ENCODE measurements around the gene RCOR1. TPM values are rescaled to one million over a fixed set of nuclear protein-coding genes. Genes with fewer than 3 reads are reported as not detected.
A peak's percentile ranks its signal among the peaks of the same experiment; 100 is the strongest.

The RCOR1 gene
- total and polyA plus RNA-seq, 8 donors = 33.2 to 80.3 (median 63.6) TPM

DNA sequence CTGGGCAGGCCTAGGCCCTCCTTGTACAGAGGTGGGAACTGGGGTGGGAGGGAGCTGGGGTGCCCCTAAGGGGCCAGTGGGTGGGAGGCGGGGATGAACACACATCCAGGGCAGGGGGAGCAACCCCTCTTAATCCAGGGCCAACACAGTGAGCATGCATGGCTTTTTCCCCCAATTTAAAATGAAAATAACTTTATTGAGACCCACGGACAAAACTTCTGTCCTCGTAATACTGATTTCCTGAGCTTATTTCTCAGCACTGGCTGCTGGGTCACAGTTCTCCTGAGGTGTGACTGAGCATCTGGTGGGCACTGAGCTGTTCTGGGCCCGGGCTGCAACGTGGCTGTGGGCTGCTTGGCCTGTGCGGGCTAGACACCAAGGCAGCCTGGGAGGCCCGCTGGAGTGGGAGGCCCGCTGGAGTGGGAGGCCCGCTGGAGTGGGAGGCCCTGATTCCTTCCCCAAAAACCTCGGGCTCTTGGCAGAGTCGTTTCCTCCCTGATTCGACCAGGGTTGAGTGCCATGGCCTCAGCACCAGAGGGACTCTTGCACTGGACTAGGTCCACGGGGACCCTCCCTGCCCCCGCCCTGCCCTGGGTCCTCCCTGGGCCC is 159.9 kb downstream of the RCOR1 start:
- Histone ChIP-seq H3K9me3 (no peaks in the 10 kb centered on the region), H3K36me3 (peaks cover 0 to 12% of the 10 kb centered on the region in 2 donors), H3K27me3 (no peaks in the 10 kb centered on the region), H3K4me1 (no peaks in the 10 kb centered on the region), H3K27ac (no peak overlapping the region), H3K4me3 (no peak overlapping the region)
- DNase-seq (no peak), ATAC-seq (no peak)
- TF ChIP-seq, protein P1, sequence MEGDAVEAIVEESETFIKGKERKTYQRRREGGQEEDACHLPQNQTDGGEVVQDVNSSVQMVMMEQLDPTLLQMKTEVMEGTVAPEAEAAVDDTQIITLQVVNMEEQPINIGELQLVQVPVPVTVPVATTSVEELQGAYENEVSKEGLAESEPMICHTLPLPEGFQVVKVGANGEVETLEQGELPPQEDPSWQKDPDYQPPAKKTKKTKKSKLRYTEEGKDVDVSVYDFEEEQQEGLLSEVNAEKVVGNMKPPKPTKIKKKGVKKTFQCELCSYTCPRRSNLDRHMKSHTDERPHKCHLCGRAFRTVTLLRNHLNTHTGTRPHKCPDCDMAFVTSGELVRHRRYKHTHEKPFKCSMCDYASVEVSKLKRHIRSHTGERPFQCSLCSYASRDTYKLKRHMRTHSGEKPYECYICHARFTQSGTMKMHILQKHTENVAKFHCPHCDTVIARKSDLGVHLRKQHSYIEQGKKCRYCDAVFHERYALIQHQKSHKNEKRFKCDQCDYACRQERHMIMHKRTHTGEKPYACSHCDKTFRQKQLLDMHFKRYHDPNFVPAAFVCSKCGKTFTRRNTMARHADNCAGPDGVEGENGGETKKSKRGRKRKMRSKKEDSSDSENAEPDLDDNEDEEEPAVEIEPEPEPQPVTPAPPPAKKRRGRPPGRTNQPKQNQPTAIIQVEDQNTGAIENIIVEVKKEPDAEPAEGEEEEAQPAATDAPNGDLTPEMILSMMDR (IDR thresholded peaks at IDR 0.05) = no peak
- intact Hi-C loops (cut with DNase I) = no loop called here

DNA sequence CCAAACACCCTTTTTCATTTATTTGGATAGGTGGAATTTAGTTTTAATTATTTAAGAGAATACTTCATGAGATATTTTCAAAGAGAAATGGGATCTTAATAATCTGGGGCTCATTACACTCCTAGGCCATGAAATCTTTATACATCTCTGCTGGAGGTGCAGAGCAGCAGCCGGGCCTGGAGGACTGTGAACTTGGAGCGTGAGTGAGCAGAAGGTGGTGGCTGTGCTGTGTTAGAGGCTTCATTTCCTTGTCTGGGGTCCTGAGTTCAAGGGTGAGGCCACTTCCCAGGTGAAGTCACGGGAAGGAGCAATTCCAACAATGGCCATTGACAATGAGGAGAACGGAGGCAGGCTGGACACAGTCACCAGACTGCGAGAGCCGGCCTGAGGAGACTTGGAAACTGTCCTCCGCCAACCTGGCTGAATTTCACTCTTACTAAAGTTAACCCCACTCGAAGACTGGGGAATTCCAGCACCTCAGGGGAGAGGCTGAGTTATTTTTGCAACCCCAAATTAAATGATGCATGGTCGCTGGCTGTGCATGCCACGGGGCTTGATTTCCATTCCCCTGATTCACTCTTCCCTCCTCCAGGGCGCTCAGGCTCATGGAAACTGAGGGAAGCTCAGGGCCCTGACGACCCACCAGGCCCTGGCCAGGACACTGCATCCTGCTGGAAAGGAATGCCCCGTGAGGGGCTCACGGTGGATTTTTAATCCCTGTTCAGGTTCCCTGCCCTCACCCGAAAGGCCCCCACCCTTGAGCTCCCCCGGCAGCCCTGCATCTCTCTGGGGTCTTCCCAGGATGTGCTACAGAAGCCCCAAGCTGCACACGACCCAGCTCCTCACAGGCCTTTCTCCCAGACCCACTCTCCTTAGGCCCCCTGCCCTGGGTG is 162.2 kb downstream of the RCOR1 start:
- peaks cover 0 to 3% of the 10 kb centered on the region in 2 donors for H3K36me3 ChIP-seq
- no peaks in the 10 kb centered on the region for H3K4me1 ChIP-seq
- intact Hi-C loops (cut with DNase I) = no loop called here
- H3K27me3 ChIP-seq = no peaks in the 10 kb centered on the region
- ATAC-seq = no peak
- DNase-seq = no peak
- H3K9me3 ChIP-seq = no peaks in the 10 kb centered on the region
- TF ChIP-seq, protein P1 (IDR thresholded peaks at IDR 0.05) = no peak
- no peak overlapping the region for H3K4me3 ChIP-seq
- H3K27ac ChIP-seq = no peak overlapping the region

DNA sequence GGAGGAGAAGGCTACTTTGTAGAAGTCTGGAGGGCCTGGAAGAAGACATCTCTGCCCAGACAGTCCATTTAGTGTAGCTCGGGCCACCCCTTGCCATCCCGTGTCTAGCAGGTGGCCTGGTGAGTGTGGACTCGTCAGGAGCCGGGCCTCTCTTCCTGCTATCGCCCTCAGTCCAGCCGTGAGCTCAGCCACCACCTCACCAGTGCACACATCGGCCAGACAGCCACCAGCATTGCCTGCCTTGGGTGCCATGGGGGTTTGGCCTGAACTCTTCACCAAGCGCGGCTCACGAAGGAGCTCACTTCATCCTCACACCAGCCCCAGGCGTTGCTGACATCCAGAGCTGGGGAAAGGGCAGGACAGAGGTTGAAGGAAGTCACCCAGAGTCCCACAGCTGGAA is 165.2 kb downstream of the RCOR1 start:
- ATAC-seq (no peak), DNase-seq (no peak)
- Histone ChIP-seq H3K9me3 (no peaks in the 10 kb centered on the region), H3K4me3 (no peak overlapping the region), H3K36me3 (no peaks in the 10 kb centered on the region), H3K27ac (no peak overlapping the region), H3K4me1 (no peaks in the 10 kb centered on the region), H3K27me3 (peaks cover 0 to 12% of the 10 kb centered on the region in 2 donors)
- intact Hi-C loops (cut with DNase I) = no loop called here
- TF ChIP-seq, protein P1 (IDR thresholded peaks at IDR 0.05) = no peak

DNA sequence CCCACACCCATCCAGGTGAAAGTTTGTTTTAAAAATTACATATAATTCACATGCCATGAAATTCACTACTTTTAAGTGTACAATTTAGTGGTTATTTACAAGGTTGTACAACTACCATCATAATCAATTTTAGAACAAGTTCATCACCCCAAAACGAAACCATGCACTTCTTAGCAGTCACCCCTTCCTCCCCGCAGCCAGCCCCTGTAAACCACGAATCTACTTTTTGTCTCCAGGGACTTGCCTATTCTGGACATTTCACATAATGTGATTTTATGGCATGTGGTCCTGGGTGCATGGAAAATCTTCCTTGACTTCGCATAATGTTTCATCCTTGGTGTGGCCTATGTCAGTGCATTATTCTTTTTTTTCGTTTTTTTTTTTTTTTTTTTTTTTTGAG is 165.6 kb downstream of the RCOR1 start:
- Histone ChIP-seq H3K4me1 (no peaks in the 10 kb centered on the region), H3K27me3 (peaks cover 0 to 12% of the 10 kb centered on the region in 2 donors), H3K9me3 (no peaks in the 10 kb centered on the region), H3K36me3 (no peaks in the 10 kb centered on the region), H3K27ac (no peak overlapping the region), H3K4me3 (no peak overlapping the region)
- TF ChIP-seq, protein P1 (IDR thresholded peaks at IDR 0.05) = no peak
- intact Hi-C loops (cut with DNase I) = no loop called here
- no peak for DNase-seq
- ATAC-seq = no peak

DNA sequence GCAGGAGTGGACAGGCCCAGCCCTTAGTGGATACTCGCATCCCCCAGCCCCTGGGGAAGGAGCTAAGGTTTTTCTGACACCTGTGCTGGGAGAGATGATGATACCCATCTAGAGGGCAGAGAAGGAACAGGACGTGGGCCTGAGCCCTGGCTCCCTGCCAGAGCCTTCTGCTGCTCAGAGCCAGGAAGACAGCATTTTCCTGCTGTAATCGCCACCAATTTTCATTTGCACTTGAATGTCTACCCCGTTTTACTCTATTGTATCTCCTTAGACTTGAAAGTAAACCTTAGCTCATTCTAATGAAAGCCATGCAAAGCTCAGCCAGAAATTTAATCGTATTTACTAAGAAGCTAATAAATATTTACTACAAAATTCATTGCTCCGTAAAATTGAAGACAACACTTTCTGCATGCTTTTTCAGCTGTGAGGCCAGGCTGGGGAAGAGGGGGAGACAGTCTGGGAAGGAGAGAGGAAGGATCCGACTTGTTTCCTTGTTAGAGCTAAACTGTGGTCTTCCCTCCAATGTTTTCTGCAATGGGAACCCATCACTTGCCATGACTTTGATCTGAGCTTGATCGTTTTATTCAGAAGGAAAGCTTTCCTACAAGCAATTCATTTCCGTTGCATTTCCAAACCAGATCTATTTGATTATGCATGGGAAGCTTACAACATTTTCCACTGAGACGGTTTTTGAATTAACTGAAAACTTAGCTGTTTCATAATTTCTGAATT is 167.2 kb downstream of the RCOR1 start:
- intact Hi-C loops (cut with DNase I) = no loop called here
- H3K36me3 ChIP-seq = no peaks in the 10 kb centered on the region
- no peaks in the 10 kb centered on the region for H3K4me1 ChIP-seq
- DNase-seq = peak in 2 of 4 donors; percentile 39 to 63
- H3K27me3 ChIP-seq = peaks cover 0 to 12% of the 10 kb centered on the region in 2 donors
- no peak for ATAC-seq
- no peak overlapping the region for H3K27ac ChIP-seq
- TF ChIP-seq, protein P1 (IDR thresholded peaks at IDR 0.05) = no peak
- no peaks in the 10 kb centered on the region for H3K9me3 ChIP-seq
- H3K4me3 ChIP-seq = no peak overlapping the region

Measured in left lung (tissue), 10 donors.